WTC11 (cell line): ENCODE data around the gene MRPS5. TPM values are rescaled to one million over a fixed set of nuclear protein-coding genes. Genes with fewer than 3 reads are reported as not detected.

Source experiments
- ATAC-seq: fragments of 200-7000 bp; cut with Tn5 transposase; 2 replicates; pipeline ENCODE4 v1.10.0; 2021; ENCODE audit warnings: mild to moderate bottlenecking, moderate library complexity
- CTCF ChIA-PET: fragments of 300-600 bp; sonication (Branson Sonifier 250); formaldehyde crosslinking; loops from one replicate; lab custom pipeline; 2021; ENCODE audit warnings: antibody characterized with exemption; lab: Charles Lee
- POLR2A ChIA-PET: fragments of 350-600 bp; sonication (Branson Sonifier 250); formaldehyde crosslinking; loops from one replicate; lab custom pipeline; 2021; ENCODE audit warnings: antibody characterized with exemption; lab: Charles Lee
- DNase-seq: peaks from one replicate; pipeline ENCODE4 v3.0.0; 2021; ENCODE audit warnings: low spot score
- H3K27ac Mint-ChIP-seq: 2 replicates; pipeline ENCODE4 v1.8.0; 2021; ENCODE audit warnings: mixed read lengths
- H3K27me3 Mint-ChIP-seq: 2 replicates; pipeline ENCODE4 v1.8.0; 2021; ENCODE audit warnings: low read depth, mild to moderate bottlenecking, moderate library complexity, mixed read lengths
- H3K36me3 Mint-ChIP-seq: 2 replicates; pipeline ENCODE4 v1.8.0; 2021; ENCODE audit warnings: mixed read lengths
- H3K4me1 Mint-ChIP-seq: 2 replicates; pipeline ENCODE4 v1.8.0; 2022; ENCODE audit warnings: mixed read lengths
- H3K4me3 Mint-ChIP-seq: 2 replicates; pipeline ENCODE4 v1.8.0; 2021; ENCODE audit warnings: mild to moderate bottlenecking, moderate library complexity, mixed read lengths
- H3K9me3 Mint-ChIP-seq: 2 replicates; pipeline ENCODE4 v1.8.0; 2021; ENCODE audit warnings: mixed read lengths
- AR ChIP-seq: fragments of 250-450 bp; sonication (Bioruptor Pico); IDR thresholded peaks from 2 replicates; pipeline ENCODE4 v1.9.0; 2021; ENCODE audit warnings: mild to moderate bottlenecking
- ATF3 ChIP-seq: sonication (generic); formaldehyde crosslinking; conservative IDR thresholded peaks from 2 replicates; pipeline ENCODE4 v1.8.1; 2022; ENCODE audit warnings: mild to moderate bottlenecking, missing genetic modification reagents
- CBFB ChIP-seq: sonication (generic); formaldehyde crosslinking; IDR thresholded peaks from 2 replicates; pipeline ENCODE4 v1.8.1; 2022; ENCODE audit warnings: mild to moderate bottlenecking, low read depth, missing genetic modification reagents
- CREB1 ChIP-seq: sonication (generic); formaldehyde crosslinking; IDR thresholded peaks from 2 replicates; pipeline ENCODE4 v1.8.0; 2023; ENCODE audit warnings: mild to moderate bottlenecking, missing genetic modification reagents
- E2F5 ChIP-seq: sonication (generic); formaldehyde crosslinking; IDR thresholded peaks from 2 replicates; pipeline ENCODE4 v1.8.1; 2022; ENCODE audit warnings: mild to moderate bottlenecking, moderate library complexity, missing genetic modification reagents
- EMX1 ChIP-seq: fragments of 250-450 bp; sonication (Bioruptor Pico); IDR thresholded peaks from 2 replicates; pipeline ENCODE4 v1.8.0; 2021; ENCODE audit warnings: mild to moderate bottlenecking
- ETV6 ChIP-seq: sonication (generic); formaldehyde crosslinking; IDR thresholded peaks from 2 replicates; pipeline ENCODE4 v1.8.1; 2022; ENCODE audit warnings: mild to moderate bottlenecking, missing genetic modification reagents
- FOXJ3 ChIP-seq: sonication (generic); formaldehyde crosslinking; IDR thresholded peaks from 2 replicates; pipeline ENCODE4 v1.9.0; 2021; ENCODE audit warnings: missing genetic modification reagents, mild to moderate bottlenecking, borderline replicate concordance
- FOXP1 ChIP-seq: sonication (generic); formaldehyde crosslinking; IDR thresholded peaks from 2 replicates; pipeline ENCODE4 v1.8.0; 2022; ENCODE audit warnings: missing genetic modification reagents, mild to moderate bottlenecking, moderate library complexity, borderline replicate concordance
- GTF2I ChIP-seq: fragments of 250-450 bp; sonication (Bioruptor Pico); conservative IDR thresholded peaks from 2 replicates; pipeline ENCODE4 v1.4.0; 2021; ENCODE audit warnings: mild to moderate bottlenecking
- KAT7 ChIP-seq: sonication (generic); formaldehyde crosslinking; IDR thresholded peaks from 2 replicates; pipeline ENCODE4 v1.8.1; 2023; ENCODE audit warnings: missing genetic modification reagents, mild to moderate bottlenecking, borderline replicate concordance
- NFATC4 ChIP-seq: fragments of 250-450 bp; sonication (Bioruptor Pico); IDR thresholded peaks from 2 replicates; pipeline ENCODE4 v1.9.0; 2021; ENCODE audit warnings: mild to moderate bottlenecking
- NFE2L1 ChIP-seq: sonication (generic); formaldehyde crosslinking; IDR thresholded peaks from 2 replicates; pipeline ENCODE4 v1.8.1; 2023; ENCODE audit warnings: missing genetic modification reagents
- NFYB ChIP-seq: sonication (generic); formaldehyde crosslinking; conservative IDR thresholded peaks from 2 replicates; pipeline ENCODE4 v1.8.0; 2022; ENCODE audit warnings: low read depth, missing genetic modification reagents
- NR1H2 ChIP-seq: sonication (generic); formaldehyde crosslinking; IDR thresholded peaks from 2 replicates; pipeline ENCODE4 v1.9.0; 2021; ENCODE audit warnings: mild to moderate bottlenecking, moderate library complexity, missing genetic modification reagents
- NR2C2 ChIP-seq: sonication (generic); formaldehyde crosslinking; IDR thresholded peaks from 2 replicates; pipeline ENCODE4 v1.8.0; 2022; ENCODE audit warnings: mild to moderate bottlenecking, missing genetic modification reagents
- RELA ChIP-seq: sonication (generic); formaldehyde crosslinking; IDR thresholded peaks from 2 replicates; pipeline ENCODE4 v1.8.1; 2022; ENCODE audit warnings: missing genetic modification reagents, mild to moderate bottlenecking, borderline replicate concordance
- TEAD1 ChIP-seq: sonication (generic); formaldehyde crosslinking; IDR thresholded peaks from 2 replicates; pipeline ENCODE4 v1.8.0; 2022; ENCODE audit warnings: mild to moderate bottlenecking, missing genetic modification reagents
- TP53 ChIP-seq: sonication (generic); formaldehyde crosslinking; IDR thresholded peaks from 2 replicates; pipeline ENCODE4 v1.8.1; 2023; ENCODE audit warnings: mild to moderate bottlenecking, missing genetic modification reagents
- ZMAT4 ChIP-seq: fragments of 250-450 bp; sonication (Bioruptor Pico); IDR thresholded peaks from 2 replicates; pipeline ENCODE4 v1.9.0; 2021; ENCODE audit warnings: mild to moderate bottlenecking
- ZNF263 ChIP-seq: sonication (generic); formaldehyde crosslinking; IDR thresholded peaks from 2 replicates; pipeline ENCODE4 v1.8.1; 2022; ENCODE audit warnings: low read depth, mild to moderate bottlenecking, moderate library complexity, missing genetic modification reagents
- ZNF317 ChIP-seq: sonication (generic); formaldehyde crosslinking; IDR thresholded peaks from 2 replicates; pipeline ENCODE4 v1.8.1; 2023; ENCODE audit warnings: low read depth, mild to moderate bottlenecking, moderate library complexity, missing genetic modification reagents, borderline replicate concordance
- ZNF423 ChIP-seq: fragments of 250-450 bp; sonication (Bioruptor Pico); IDR thresholded peaks from 2 replicates; pipeline ENCODE4 v2.1.2; 2022; ENCODE audit warnings: mild to moderate bottlenecking, moderate library complexity
- total RNA-seq: library from RNA; stranded (reverse); gene quantifications from 3 replicates; pipeline ENCODE4 v1.2.3, GENCODE V29; 2021
- TF ChIP-seq, protein P1 (sequence below): sonication (generic); formaldehyde crosslinking; IDR thresholded peaks from 2 replicates; pipeline ENCODE4 v1.8.1; 2022; ENCODE audit warnings: mild to moderate bottlenecking, missing genetic modification reagents, moderate library complexity, borderline replicate concordance
- TF ChIP-seq, protein P2 (sequence below): sonication (generic); formaldehyde crosslinking; conservative IDR thresholded peaks from 2 replicates; pipeline ENCODE4 v1.8.1; 2023; ENCODE audit warnings: mild to moderate bottlenecking, low read depth, missing genetic modification reagents, moderate library complexity

The MRPS5 gene
- total RNA-seq, 1 experiment from 2014 or later, result 70.3 TPM

- TF ChIP-seq, protein P1, sequence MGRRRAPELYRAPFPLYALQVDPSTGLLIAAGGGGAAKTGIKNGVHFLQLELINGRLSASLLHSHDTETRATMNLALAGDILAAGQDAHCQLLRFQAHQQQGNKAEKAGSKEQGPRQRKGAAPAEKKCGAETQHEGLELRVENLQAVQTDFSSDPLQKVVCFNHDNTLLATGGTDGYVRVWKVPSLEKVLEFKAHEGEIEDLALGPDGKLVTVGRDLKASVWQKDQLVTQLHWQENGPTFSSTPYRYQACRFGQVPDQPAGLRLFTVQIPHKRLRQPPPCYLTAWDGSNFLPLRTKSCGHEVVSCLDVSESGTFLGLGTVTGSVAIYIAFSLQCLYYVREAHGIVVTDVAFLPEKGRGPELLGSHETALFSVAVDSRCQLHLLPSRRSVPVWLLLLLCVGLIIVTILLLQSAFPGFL, result no peak
- TF ChIP-seq ZNF423 (CRISPR knock-in tag), result no peak
- no peak for TF ChIP-seq AR (CRISPR knock-in tag)
- no peak for TF ChIP-seq KAT7
- no peak for TF ChIP-seq FOXJ3 (CRISPR knock-in tag)
- no peak for TF ChIP-seq NR1H2 (CRISPR knock-in tag)
- TF ChIP-seq NFE2L1 (CRISPR knock-in tag), result no peak
- no peak for TF ChIP-seq NFYB (CRISPR knock-in tag)
- TF ChIP-seq RELA (CRISPR knock-in tag), result no peak
- TF ChIP-seq CBFB (CRISPR knock-in tag), result no peak
- TF ChIP-seq, protein P2, sequence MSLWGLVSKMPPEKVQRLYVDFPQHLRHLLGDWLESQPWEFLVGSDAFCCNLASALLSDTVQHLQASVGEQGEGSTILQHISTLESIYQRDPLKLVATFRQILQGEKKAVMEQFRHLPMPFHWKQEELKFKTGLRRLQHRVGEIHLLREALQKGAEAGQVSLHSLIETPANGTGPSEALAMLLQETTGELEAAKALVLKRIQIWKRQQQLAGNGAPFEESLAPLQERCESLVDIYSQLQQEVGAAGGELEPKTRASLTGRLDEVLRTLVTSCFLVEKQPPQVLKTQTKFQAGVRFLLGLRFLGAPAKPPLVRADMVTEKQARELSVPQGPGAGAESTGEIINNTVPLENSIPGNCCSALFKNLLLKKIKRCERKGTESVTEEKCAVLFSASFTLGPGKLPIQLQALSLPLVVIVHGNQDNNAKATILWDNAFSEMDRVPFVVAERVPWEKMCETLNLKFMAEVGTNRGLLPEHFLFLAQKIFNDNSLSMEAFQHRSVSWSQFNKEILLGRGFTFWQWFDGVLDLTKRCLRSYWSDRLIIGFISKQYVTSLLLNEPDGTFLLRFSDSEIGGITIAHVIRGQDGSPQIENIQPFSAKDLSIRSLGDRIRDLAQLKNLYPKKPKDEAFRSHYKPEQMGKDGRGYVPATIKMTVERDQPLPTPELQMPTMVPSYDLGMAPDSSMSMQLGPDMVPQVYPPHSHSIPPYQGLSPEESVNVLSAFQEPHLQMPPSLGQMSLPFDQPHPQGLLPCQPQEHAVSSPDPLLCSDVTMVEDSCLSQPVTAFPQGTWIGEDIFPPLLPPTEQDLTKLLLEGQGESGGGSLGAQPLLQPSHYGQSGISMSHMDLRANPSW (CRISPR knock-in tag), result no peak
- TF ChIP-seq ZNF317 (CRISPR knock-in tag), result no peak
- no peak for TF ChIP-seq GTF2I
Observed at GRCh38 chr2:95046371-95047112, 75.1 kb downstream of the MRPS5 start.

GRCh38 chr2:95044601-95045000 is 77.0 kb downstream of the MRPS5 start:
- POLR2A ChIA-PET, result no interaction called here
- Mint-ChIP-seq H3K27me3 (peaks cover 2% of the 10 kb centered on the region; the same call in 1 of the 2 replicates), H3K9me3 (no peaks in the 10 kb centered on the region), H3K36me3 (no peaks in the 10 kb centered on the region), H3K4me1 (peaks cover 11% of the 10 kb centered on the region; the same call in 1 of the 2 replicates)
- DNase-seq, result no peak
- CTCF ChIA-PET, result interaction anchor here (0.6 to 7.7 kb wide), 7 partner anchors 9 to 58 kb away, joined by 3 to 70 read pairs (median 4); partner anchors contain the start of gene MAL
- TF ChIP-seq TP53 (no peak), TEAD1 (no peak), EMX1 (CRISPR knock-in tag) (no peak), ZMAT4 (no peak), CREB1 (CRISPR knock-in tag) (no peak), NR2C2 (CRISPR knock-in tag) (no peak), FOXP1 (CRISPR knock-in tag) (no peak), KAT7 (no peak), ATF3 (CRISPR knock-in tag) (no peak), FOXJ3 (CRISPR knock-in tag) (no peak), ZNF263 (CRISPR knock-in tag) (no peak), E2F5 (CRISPR knock-in tag) (no peak), ETV6 (CRISPR knock-in tag) (no peak), NFATC4 (no peak)
- TF ChIP-seq, protein P1, result no peak
- TF ChIP-seq, all 79 proteins: peak for 0
- H3K4me3 Mint-ChIP-seq, result no peak overlapping the region
- no peak for ATAC-seq
- H3K27ac Mint-ChIP-seq, result no peak overlapping the region

More at GRCh38 chr2:95046371-95047112, 75.1 kb downstream of the MRPS5 start:
- peaks cover 6% of the 10 kb centered on the region for H3K27me3 Mint-ChIP-seq
- ChIA-PET POLR2A (no interaction called here), CTCF (interaction anchor here (7.7 kb wide), 1 partner anchor 22 kb away, joined by 70 read pairs; the partner anchor contains the start of gene MAL)
- no peak for DNase-seq
- ATAC-seq, result no peak
- H3K27ac Mint-ChIP-seq, result no peak overlapping the region
- no peak overlapping the region for H3K4me3 Mint-ChIP-seq
- H3K4me1 Mint-ChIP-seq, result peaks cover 11% of the 10 kb centered on the region; the same call in 1 of the 2 replicates
- H3K36me3 Mint-ChIP-seq, result no peaks in the 10 kb centered on the region
- H3K9me3 Mint-ChIP-seq, result no peaks in the 10 kb centered on the region
